Brain microvascular endothelial cell (primary cell): Measurements from ENCODE around the gene PRDM16.
"Not testable (repeated sequence)": the region's sequence is repeated elsewhere in the genome, so short reads cannot be mapped to it uniquely, and the experiment has no call there.

Experiments
- DNase-seq: peaks from one replicate; pipeline ENCODE4 v3.0.0-alpha.2; 2020
- H3K27ac ChIP-seq: fragments of 250-450 bp; sonication (Bioruptor Pico); 2 replicates; pipeline ENCODE4 v1.5.1; 2020; ENCODE audit warnings: mild to moderate bottlenecking, moderate library complexity
- H3K27me3 ChIP-seq: fragments of 250-450 bp; sonication (Bioruptor Pico); replicated peaks from 2 replicates; pipeline ENCODE4 v1.5.1; 2020; ENCODE audit warnings: mild to moderate bottlenecking
- H3K36me3 ChIP-seq: fragments of 250-450 bp; sonication (Bioruptor Pico); replicated peaks from 2 replicates; pipeline ENCODE4 v1.5.1; 2020; ENCODE audit warnings: mild to moderate bottlenecking
- H3K4me3 ChIP-seq: 2 replicates; pipeline ENCODE4 v1.5.1; 2011; ENCODE audit warnings: low read depth, mild to moderate bottlenecking, control low read depth, low read length, moderate library complexity
- in situ Hi-C: cut with HindIII; loops from 2 replicates; pipeline ENCODE4 v1.10.0; 2017; ENCODE audit warnings: low sequenced_read_pairs, low pct_ligation_motif_present
- TF ChIP-seq, protein P1 (sequence below): IDR thresholded peaks from 2 replicates; pipeline ENCODE4 v1.5.1; 2011; ENCODE audit warnings: low read depth, mild to moderate bottlenecking, moderate library complexity, low read length, control low read depth, inconsistent platforms; ENCODE audit errors: missing control alignments

Gene PRDM16

DNA sequence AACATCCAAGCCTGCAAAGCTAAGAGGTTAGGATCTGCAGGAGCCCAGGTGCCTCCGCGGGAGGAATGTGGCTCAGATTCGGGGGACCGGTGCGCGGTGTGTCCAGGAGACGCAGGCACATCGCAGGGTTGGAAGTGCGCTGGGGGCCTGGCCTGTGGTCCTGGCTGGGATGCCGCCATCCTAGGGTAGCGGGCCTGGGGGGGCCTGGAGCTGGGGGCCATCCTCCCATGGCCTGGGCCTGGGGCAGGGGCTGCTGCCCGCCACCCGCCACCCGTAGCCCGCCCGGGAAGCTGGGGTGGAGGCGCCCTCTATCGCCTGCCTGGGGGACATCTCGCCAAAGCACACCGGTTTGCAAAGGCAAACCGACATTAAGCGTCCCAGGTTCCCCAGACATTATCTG is 214.8 kb downstream of the PRDM16 start:
- TF ChIP-seq, protein P1, sequence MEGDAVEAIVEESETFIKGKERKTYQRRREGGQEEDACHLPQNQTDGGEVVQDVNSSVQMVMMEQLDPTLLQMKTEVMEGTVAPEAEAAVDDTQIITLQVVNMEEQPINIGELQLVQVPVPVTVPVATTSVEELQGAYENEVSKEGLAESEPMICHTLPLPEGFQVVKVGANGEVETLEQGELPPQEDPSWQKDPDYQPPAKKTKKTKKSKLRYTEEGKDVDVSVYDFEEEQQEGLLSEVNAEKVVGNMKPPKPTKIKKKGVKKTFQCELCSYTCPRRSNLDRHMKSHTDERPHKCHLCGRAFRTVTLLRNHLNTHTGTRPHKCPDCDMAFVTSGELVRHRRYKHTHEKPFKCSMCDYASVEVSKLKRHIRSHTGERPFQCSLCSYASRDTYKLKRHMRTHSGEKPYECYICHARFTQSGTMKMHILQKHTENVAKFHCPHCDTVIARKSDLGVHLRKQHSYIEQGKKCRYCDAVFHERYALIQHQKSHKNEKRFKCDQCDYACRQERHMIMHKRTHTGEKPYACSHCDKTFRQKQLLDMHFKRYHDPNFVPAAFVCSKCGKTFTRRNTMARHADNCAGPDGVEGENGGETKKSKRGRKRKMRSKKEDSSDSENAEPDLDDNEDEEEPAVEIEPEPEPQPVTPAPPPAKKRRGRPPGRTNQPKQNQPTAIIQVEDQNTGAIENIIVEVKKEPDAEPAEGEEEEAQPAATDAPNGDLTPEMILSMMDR = peak; percentile 73
- in situ Hi-C loops = no loop called here
- Histone ChIP-seq H3K36me3 (no peaks in the 10 kb centered on the region), H3K27me3 (no peaks in the 10 kb centered on the region), H3K27ac (no peak overlapping the region), H3K4me3 (no peak overlapping the region)
- no peak for DNase-seq

DNA sequence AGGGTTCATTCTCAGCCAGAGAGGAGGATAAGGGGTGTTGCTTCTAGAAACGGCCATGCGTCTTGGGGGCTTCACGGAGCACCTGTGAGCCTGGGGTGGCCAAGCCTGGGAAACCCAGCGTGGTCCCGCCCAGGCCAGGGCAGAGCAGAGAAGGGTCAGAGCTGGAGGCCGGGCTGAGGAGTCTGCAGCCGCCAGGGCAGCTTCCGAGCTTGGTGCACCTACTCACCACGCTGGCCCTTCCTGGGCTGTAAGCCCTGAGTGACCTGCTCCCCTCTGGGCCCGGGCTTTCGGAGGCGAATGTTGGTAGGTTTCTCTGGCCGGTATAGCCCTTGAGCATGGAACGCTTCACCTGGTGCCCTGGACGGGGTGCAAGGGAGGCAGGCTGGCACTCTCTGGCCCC is 215.7 kb downstream of the PRDM16 start:
- in situ Hi-C loops = no loop called here
- TF ChIP-seq, protein P1 = no peak

DNA sequence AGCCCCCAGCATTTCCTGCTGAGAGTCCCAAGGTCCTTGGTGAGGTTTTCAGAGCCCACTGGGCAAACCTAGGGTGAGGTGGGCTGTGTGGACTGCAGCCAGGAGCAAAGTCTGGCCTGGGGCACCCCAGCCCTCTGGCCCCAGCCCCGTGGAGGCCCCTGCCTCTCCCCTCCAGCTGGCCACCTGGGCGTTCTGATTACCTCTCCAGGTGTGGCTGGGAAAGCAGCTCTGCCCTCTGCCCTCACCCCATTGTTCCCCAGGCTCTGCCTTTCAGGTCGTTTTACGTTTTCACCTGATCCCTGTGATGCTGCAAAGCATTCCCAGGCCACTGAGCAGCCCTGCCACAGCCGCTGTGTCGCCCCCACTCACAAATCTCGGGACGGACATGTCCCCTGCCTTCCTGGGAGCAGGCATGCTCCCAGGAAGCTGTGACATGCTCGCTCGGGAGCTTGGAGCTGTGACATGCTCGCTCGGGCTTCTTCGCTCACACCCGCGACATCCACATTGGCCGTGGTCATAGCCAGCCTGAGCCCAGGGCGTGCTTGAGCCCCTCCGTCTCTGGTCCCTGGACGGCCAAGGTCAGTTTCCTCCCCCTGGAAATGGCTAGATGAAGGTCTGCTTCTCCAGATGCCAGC is 216.2 kb downstream of the PRDM16 start:
- H3K27ac ChIP-seq = no peak overlapping the region
- H3K36me3 ChIP-seq = no peaks in the 10 kb centered on the region
- TF ChIP-seq, protein P1 = no peak
- in situ Hi-C loops = no loop called here
- no peaks in the 10 kb centered on the region for H3K27me3 ChIP-seq
- no peak for DNase-seq
- no peak overlapping the region for H3K4me3 ChIP-seq

More for the DNA sequence above, 215.7 kb downstream of the PRDM16 start:
- Histone ChIP-seq H3K4me3 (no peak overlapping the region), H3K36me3 (no peaks in the 10 kb centered on the region), H3K27me3 (no peaks in the 10 kb centered on the region), H3K27ac (no peak overlapping the region)
- DNase-seq = no peak

DNA sequence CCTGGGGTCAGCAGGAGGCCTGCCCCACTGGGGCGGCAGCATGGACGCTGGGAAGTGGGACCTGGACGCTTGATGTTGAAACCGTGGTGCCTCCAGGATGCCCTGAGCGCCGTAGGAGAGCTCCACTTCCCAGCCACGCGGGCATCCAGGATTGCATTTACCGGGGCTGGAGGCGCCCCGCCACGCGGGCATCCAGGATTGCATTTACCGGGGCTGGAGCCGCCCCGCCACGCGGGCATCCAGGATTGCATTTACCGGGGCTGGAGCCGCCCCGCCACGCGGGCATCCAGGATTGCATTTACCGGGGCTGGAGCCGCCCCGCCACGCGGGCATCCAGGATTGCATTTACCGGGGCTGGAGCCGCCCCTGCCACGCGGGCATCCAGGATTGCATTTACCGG is 218.1 kb downstream of the PRDM16 start:
- H3K4me3 ChIP-seq, in situ Hi-C loops, H3K27me3 ChIP-seq, H3K27ac ChIP-seq, DNase-seq, H3K36me3 ChIP-seq: not testable (repeated sequence)

DNA sequence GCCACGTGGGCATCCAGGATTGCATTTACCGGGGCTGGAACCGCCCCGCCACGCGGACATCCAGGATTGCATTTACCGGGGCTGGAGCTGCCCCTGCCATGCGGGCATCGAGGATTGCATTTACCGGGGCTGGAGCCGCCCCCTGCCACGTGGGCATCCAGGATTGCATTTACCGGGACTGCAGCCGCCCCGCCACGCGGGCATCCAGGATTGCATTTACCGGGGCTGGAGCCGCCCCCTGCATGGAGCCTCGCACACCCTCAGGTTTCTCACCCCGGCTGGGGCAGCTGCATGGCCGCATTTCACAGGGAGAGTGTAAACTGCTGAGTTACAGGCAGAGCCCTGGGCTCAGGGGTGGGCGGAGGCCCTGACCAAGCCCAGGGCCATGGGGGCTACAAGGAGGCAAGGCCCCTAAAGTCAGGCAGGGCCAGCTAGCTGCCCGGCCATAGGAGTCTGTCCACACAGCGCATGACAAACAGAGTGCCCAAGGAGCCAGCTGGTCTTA is 218.7 kb downstream of the PRDM16 start:
- Histone ChIP-seq H3K27me3 (no peaks in the 10 kb centered on the region), H3K36me3 (no peaks in the 10 kb centered on the region), H3K27ac (no peak overlapping the region), H3K4me3 (no peak overlapping the region)
- TF ChIP-seq, protein P1 = no peak
- no peak for DNase-seq
- in situ Hi-C loops = no loop called here

DNA sequence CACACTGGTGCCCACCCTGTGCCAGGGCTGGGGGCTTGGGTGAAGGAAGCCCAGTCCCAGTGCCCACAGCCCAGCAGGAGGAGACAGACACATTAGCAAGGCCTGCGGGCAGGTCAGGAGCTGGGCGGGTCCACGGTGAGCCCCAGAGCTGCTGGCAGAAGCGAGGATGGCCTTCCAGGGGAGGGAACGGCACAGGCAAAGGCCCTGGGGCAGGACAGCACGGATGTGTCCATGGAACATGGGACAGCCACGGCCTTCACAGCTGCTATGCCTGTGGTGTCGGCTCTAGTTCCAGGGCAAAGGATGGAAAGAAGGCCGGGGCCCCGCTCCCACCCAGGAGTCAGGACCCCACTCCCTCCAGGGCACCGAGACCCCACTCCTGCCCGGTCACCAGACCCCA is 220.5 kb downstream of the PRDM16 start:
- in situ Hi-C loops = no loop called here
- TF ChIP-seq, protein P1 = no peak
- Histone ChIP-seq H3K27ac (no peak overlapping the region), H3K36me3 (no peaks in the 10 kb centered on the region), H3K4me3 (no peak overlapping the region), H3K27me3 (no peaks in the 10 kb centered on the region)
- no peak for DNase-seq
